Measurements from ENCODE around the gene WDR33.
"Not testable (repeated sequence)": the region's sequence is repeated elsewhere in the genome, so short reads cannot be mapped to it uniquely, and the experiment has no call there.

GRCh38 chr2:127770534-127770933, 40.4 kb downstream of the WDR33 start:
- TF ChIP-seq SMAD1 (IDR thresholded peaks at IDR 0.05; ENCODE audit: low read depth, partially characterized antibody); POLR2AphosphoS5 (IDR thresholded peaks at IDR 0.05; ENCODE audit: low read length); CTCF (IDR thresholded peaks at IDR 0.05 in 2 of 3, conservative IDR thresholded peaks at IDR 0.05 in 1 of 3; ENCODE audit: control insufficient read depth in 2 of 3, extremely low read depth in 1 of 3, insufficient read depth in 1 of 3, low read depth in 3 of 3, low read length in 3 of 3); EED (IDR thresholded peaks at IDR 0.05; ENCODE audit: low read depth); NFYB (IDR thresholded peaks at IDR 0.05; ENCODE audit: insufficient read depth, low read depth, low read length); CBFB (IDR thresholded peaks at IDR 0.05; ENCODE audit: low read depth); MEF2A (IDR thresholded peaks at IDR 0.05; ENCODE audit: insufficient read depth, low read depth, low read length): not testable (repeated sequence)
